Hepatocyte (in vitro differentiated cells): ENCODE data around the gene ATP8B3. TPM values are rescaled to one million over a fixed set of nuclear protein-coding genes. Genes with fewer than 3 reads are reported as not detected.

Experiments
- DNase-seq: peaks from one replicate; pipeline ENCODE4 v3.0.0-alpha.2; 2016; ENCODE audit warnings: low spot score
- H2AFZ ChIP-seq: fragments of 200-600 bp; sonication (generic); 2 replicates; pipeline ENCODE4 v1.6.0; 2016; ENCODE audit warnings: antibody characterized with exemption, mild to moderate bottlenecking
- H3K27ac ChIP-seq: fragments of 200-600 bp; sonication (generic); 2 replicates; pipeline ENCODE4 v1.5.1; 2016; ENCODE audit warnings: mild to moderate bottlenecking
- H3K27me3 ChIP-seq: fragments of 200-600 bp; sonication (generic); 2 replicates; pipeline ENCODE4 v1.6.1; 2016
- H3K36me3 ChIP-seq: fragments of 200-600 bp; sonication (generic); replicated peaks from 2 replicates; pipeline ENCODE4 v1.5.1; 2016; ENCODE audit warnings: low read depth; ENCODE audit not compliant: insufficient read depth
- H3K4me1 ChIP-seq: fragments of 200-600 bp; sonication (generic); 2 replicates; pipeline ENCODE4 v1.5.1; 2016; ENCODE audit warnings: mild to moderate bottlenecking, moderate library complexity; ENCODE audit not compliant: insufficient read depth
- H3K4me2 ChIP-seq: fragments of 200-600 bp; sonication (generic); 2 replicates; pipeline ENCODE4 v1.6.0; 2016
- H3K4me3 ChIP-seq: fragments of 200-600 bp; sonication (generic); 2 replicates; pipeline ENCODE4 v1.5.1; 2016; ENCODE audit warnings: mild to moderate bottlenecking
- H3K79me2 ChIP-seq: fragments of 200-600 bp; sonication (generic); 2 replicates; pipeline ENCODE4 v1.6.0; 2017; ENCODE audit warnings: mild to moderate bottlenecking
- H3K9me2 ChIP-seq: fragments of 200-600 bp; sonication (generic); replicated peaks from 2 replicates; pipeline ENCODE4 v1.6.0; 2017; ENCODE audit warnings: mild to moderate bottlenecking; ENCODE audit not compliant: insufficient read depth
- H3K9me3 ChIP-seq: fragments of 200-600 bp; sonication (generic); 2 replicates; pipeline ENCODE4 v1.5.1; 2016; ENCODE audit warnings: low read depth, mild to moderate bottlenecking
- H4K20me1 ChIP-seq: fragments of 200-600 bp; sonication (generic); 2 replicates; pipeline ENCODE4 v1.6.0; 2016; ENCODE audit warnings: mild to moderate bottlenecking; ENCODE audit not compliant: insufficient read depth, poor library complexity, severe bottlenecking
- CTCF ChIP-seq: fragments of 200-600 bp; sonication (generic); IDR thresholded peaks from 2 replicates; pipeline ENCODE4 v1.5.1; 2016; ENCODE audit warnings: antibody characterized with exemption, mild to moderate bottlenecking; ENCODE audit not compliant: poor library complexity
- EZH2 ChIP-seq: fragments of 200-600 bp; sonication (generic); IDR thresholded peaks from 2 replicates; pipeline ENCODE4 v1.6.1; 2016; ENCODE audit warnings: antibody characterized with exemption, mild to moderate bottlenecking, borderline replicate concordance
- EZH2phosphoT487 ChIP-seq: fragments of 200-600 bp; sonication (generic); IDR thresholded peaks from one replicate; pipeline ENCODE4 v1.6.1; 2018; ENCODE audit warnings: antibody characterized with exemption, mild to moderate bottlenecking, low read depth, moderate library complexity; ENCODE audit not compliant: unreplicated experiment, severe bottlenecking
- WGBS: methylation state at CpG from one replicate; pipeline ENCODE4 v1.1.6; 2016; ENCODE audit warnings: low lambda C conversion rate; ENCODE audit errors: missing lambda C conversion rate; 5-methylcytosine and 5-hydroxymethylcytosine counted together
- polyA plus RNA-seq: library from polyadenylated mRNA; unstranded; fragments of >200 nt; fragmentation: Nextera tagmentation; extraction: Ambion mirVana; gene quantifications from 2 replicates; pipeline ENCODE4 v1.2.1, GENCODE V29; 2016
- total RNA-seq: library from RNA; depleted of rRNA; stranded (reverse); fragments of >200 nt; gene quantifications from 2 replicates; pipeline ENCODE4 v1.2.3, GENCODE V29; 2014

ATP8B3 gene
- total and polyA plus RNA-seq, 2 experiments from 2014 or later = 1.7 to 2.4 TPM

- Histone ChIP-seq H3K9me3 (peaks cover 5% of the 10 kb centered on the region), H3K4me2 (no peak overlapping the region), H3K36me3 (no peaks in the 10 kb centered on the region), H2AFZ (no peak overlapping the region), H3K27ac (no peak overlapping the region), H3K4me3 (no peak overlapping the region), H3K27me3 (peaks cover 86% of the 10 kb centered on the region), H3K79me2 (no peaks in the 10 kb centered on the region), H3K4me1 (no peaks in the 10 kb centered on the region), H4K20me1 (no peaks in the 10 kb centered on the region), H3K9me2 (no peaks in the 10 kb centered on the region)
- DNase-seq = no peak
- TF ChIP-seq CTCF (no peak), EZH2phosphoT487 (no peak), EZH2 (no peak)
- WGBS = 27% methylated on average over 10 of the region's 10 CpGs
These were observed 45.2 kb downstream of the ATP8B3 start for GRCh38 chr19:1766800-1767352.

GRCh38 chr19:1765904-1766799 lies 45.9 kb downstream of the ATP8B3 start:
- no peak overlapping the region for H2AFZ ChIP-seq

GRCh38 chr19:1765232-1765903 lies 46.7 kb downstream of the ATP8B3 start:
- 48% methylated on average over 28 of the region's 33 CpGs for WGBS
- H3K27ac ChIP-seq = no peak overlapping the region
- no peak overlapping the region for H3K4me2 ChIP-seq
- no peaks in the 10 kb centered on the region for H3K79me2 ChIP-seq
- no peaks in the 10 kb centered on the region for H4K20me1 ChIP-seq
- H3K4me1 ChIP-seq = no peaks in the 10 kb centered on the region
- no peaks in the 10 kb centered on the region for H3K36me3 ChIP-seq
- no peak overlapping the region for H2AFZ ChIP-seq
- H3K9me3 ChIP-seq = no peaks in the 10 kb centered on the region
- no peak for DNase-seq
- peaks cover 96% of the 10 kb centered on the region for H3K27me3 ChIP-seq
- no peaks in the 10 kb centered on the region for H3K9me2 ChIP-seq
- TF ChIP-seq EZH2 (peak; percentile 64), CTCF (no peak), EZH2phosphoT487 (no peak)
- no peak overlapping the region for H3K4me3 ChIP-seq

More at GRCh38 chr19:1765904-1766799, 45.9 kb downstream of the ATP8B3 start:
- TF ChIP-seq EZH2 (peak; percentile 45), EZH2phosphoT487 (no peak)
- no peaks in the 10 kb centered on the region for H3K4me1 ChIP-seq
- peaks cover 93% of the 10 kb centered on the region for H3K27me3 ChIP-seq
- WGBS = 17% methylated on average over 36 of the region's 38 CpGs
- no peak overlapping the region for H3K27ac ChIP-seq
- no peaks in the 10 kb centered on the region for H3K79me2 ChIP-seq
- H3K4me2 ChIP-seq = no peak overlapping the region
- no peaks in the 10 kb centered on the region for H3K36me3 ChIP-seq
- H3K9me3 ChIP-seq = peaks cover 4% of the 10 kb centered on the region
- no peak overlapping the region for H3K4me3 ChIP-seq
- no peaks in the 10 kb centered on the region for H4K20me1 ChIP-seq
- DNase-seq = no peak
- H3K9me2 ChIP-seq = no peaks in the 10 kb centered on the region
